ENCODE results near the gene FSIP1.
A peak's percentile ranks its signal among the peaks of the same experiment; 100 is the strongest.

FSIP1 gene

GRCh38 chr15:39640665-39641064 is 142.0 kb downstream of the FSIP1 start:
- DNase-seq, result no peak
- intact Hi-C loops (cut with DNase I), result no loop called here

GRCh38 chr15:39639037-39639436 is 143.6 kb downstream of the FSIP1 start:
- no peak for DNase-seq

GRCh38 chr15:39638041-39638440 is 144.6 kb downstream of the FSIP1 start:
- intact Hi-C loops (cut with DNase I), result no loop called here
- DNase-seq, result no peak

More at GRCh38 chr15:39639037-39639436, 143.6 kb downstream of the FSIP1 start:
- intact Hi-C loops (cut with DNase I), result no loop called here

GRCh38 chr15:39631357-39631756 is 151.3 kb downstream of the FSIP1 start:
- no peak for DNase-seq
- intact Hi-C loops (cut with DNase I), result no loop called here

GRCh38 chr15:39629906-39630305 is 152.7 kb downstream of the FSIP1 start:
- DNase-seq, result no peak
- intact Hi-C loops (cut with DNase I), result no loop called here

- DNase-seq, result no peak
These were observed 153.3 kb downstream of the FSIP1 start for GRCh38 chr15:39629371-39629770.

GRCh38 chr15:39628546-39629257 is 153.9 kb downstream of the FSIP1 start:
- intact Hi-C loops (cut with DNase I), result no loop called here
- DNase-seq, result no peak

More at GRCh38 chr15:39629371-39629770, 153.3 kb downstream of the FSIP1 start:
- intact Hi-C loops (cut with DNase I), result no loop called here

DNA sequence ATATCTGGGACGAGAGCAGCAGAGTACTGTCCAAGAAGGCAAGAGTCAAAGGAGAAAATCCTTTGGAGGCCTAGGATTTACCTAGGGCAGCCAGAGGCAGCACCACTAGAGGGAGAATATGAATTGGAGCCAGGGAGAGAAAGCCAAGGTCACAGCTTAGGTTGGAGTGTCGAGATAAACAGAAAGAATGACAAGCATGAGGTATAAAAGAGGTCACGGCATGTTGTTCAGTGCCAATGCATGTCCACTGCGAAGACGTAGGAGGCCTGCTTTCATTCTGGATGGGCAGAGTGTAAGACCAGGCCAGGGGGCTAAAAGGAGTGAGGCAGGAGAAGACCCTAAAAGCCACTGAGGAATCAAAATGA is 154.5 kb downstream of the FSIP1 start:
- DNase-seq, result no peak
- intact Hi-C loops (cut with DNase I), result no loop called here

DNA sequence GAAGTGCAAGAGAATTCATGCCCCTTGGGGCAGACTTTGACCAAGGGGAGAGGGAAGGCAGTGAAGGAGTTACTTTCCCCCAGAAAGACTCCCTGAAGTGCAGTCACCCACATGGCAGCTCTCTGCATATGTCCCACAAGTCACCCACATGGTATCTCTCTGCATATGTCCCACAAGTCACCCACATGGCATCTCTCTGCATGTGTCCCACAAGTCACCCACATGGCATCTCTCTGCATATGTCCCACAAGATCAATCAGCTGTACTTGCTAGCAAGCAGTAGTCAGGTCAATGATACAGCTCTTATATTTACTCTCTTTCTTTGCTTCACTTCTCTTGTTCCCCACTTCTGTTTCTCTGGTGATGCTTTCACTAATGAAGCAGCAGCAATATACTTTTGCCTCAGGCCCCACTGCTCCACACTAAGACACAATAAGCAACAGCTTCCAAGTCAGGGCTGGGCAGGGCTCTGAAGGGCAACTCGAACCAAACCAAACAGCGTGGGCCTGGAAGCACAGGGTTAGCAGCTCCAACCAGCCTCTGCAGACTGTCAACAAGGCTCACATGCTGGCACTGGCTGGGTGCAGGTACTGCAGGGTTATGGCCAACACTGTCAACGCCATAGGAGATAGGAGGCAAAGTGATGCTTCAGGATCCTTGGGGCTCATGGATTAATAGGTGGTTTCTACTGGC is 155.0 kb downstream of the FSIP1 start:
- intact Hi-C loops (cut with DNase I), result no loop called here
- no peak for DNase-seq

DNA sequence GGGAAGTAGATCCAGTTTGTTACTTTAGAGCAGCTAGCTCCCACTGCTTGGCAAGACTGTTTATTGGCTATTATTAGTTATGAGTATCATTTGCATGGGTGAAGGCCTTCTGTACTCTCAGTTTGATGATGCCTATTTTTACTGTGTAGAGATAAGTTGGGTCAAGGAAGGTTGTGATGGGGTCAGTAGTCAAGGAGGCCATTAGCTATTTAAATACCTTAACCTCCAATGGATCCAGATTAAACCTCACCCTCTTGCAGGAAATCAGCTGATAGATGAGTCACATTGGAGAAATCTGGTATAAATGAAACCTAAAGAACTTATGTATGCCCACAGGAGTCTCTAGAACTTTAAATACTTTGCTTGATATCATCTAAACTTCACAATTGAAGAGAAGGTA is 156.8 kb downstream of the FSIP1 start:
- no peak for DNase-seq
- intact Hi-C loops (cut with DNase I), result no loop called here

DNA sequence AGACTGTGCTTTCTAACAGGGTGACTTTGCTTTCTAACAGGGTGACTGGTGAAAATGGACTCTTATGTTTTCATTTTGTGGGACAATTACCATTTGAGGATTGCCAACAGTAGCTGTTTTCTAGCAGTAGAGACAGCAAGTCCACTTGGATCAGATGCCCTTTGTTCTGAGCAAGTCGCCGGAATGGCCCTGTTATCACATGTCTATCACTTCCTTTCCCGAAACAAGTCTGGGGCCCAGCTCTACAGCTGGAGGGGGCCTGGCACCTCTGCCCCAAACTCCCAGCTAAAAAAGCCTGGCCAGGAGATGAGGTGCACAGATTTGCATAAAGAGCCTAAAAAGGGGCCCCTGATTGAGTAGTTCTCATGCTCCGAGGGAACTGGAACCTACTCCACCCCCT is 157.2 kb downstream of the FSIP1 start:
- DNase-seq, result peak in 1 of 42 donors; percentile 7
- intact Hi-C loops (cut with DNase I), result no loop called here

- intact Hi-C loops (cut with DNase I), result no loop called here
- peak in 1 of 42 donors; percentile 47 for DNase-seq
These were observed 157.8 kb downstream of the FSIP1 start for GRCh38 chr15:39624806-39625205.

- DNase-seq, result no peak
- intact Hi-C loops (cut with DNase I), result no loop called here
These were observed 159.1 kb downstream of the FSIP1 start for GRCh38 chr15:39623529-39623931.

- no peak for DNase-seq
These were observed 159.8 kb downstream of the FSIP1 start for GRCh38 chr15:39622660-39623516.

DNA sequence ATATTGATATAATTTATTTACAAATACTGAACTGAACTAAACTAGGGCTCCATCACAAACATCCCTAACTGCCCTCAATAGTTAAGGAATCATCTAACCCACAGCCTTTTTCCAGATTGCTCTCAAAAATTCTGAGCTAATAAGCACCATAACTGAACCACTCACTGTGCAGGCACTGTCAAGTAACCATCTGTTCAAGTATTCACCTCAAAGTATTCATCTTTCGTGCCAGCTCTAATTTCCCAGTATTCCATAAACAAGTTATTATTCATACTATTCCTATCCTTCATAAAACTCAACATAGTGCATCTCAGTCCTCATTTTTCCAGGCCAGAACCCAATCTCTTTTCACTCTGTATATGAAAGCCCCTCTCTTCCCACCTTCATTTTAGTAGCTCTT is 160.7 kb downstream of the FSIP1 start:
- intact Hi-C loops (cut with DNase I), result no loop called here
- DNase-seq, result no peak

More at GRCh38 chr15:39622660-39623516, 159.8 kb downstream of the FSIP1 start:
- intact Hi-C loops (cut with DNase I), result no loop called here

GRCh38 chr15:39621210-39621609 is 161.4 kb downstream of the FSIP1 start:
- no peak for DNase-seq
- intact Hi-C loops (cut with DNase I), result no loop called here

DNA sequence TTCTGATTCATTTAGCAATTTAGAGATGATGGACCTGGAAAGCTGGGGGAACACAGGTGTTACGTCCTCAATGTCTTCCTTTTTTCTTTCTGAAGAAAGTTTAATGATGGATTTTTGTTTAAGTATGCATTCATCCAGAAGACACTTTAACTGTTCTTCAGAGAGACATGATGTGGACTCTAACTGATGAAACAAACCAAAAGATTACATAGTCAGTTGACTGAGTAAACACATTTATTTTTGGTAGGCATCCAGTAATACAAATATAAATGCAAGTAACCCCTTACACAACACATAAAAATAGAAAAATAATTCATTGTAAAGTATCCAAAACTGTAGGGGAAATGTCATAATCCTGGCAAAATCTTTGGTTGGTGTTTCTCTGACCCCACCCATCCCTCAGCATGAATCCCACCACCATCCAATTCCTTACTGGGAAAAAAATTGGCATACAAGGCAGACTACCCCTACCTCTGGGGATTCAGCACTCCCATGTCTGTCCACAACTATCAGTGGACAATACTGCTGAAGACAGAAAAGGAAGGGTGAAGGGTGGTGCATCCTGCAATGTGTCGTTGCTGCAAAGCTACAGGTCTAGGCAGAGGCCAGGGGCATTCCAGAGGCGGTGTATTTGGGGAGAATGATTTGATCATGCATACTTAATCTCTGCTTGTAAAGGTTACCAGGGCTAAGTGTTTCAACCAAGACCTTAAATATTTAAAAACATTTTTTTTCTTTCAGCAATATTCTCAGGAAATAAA is 164.4 kb downstream of the FSIP1 start:
- DNase-seq, result no peak
- intact Hi-C loops (cut with DNase I), result no loop called here

GRCh38 chr15:39616731-39617455 is 165.7 kb downstream of the FSIP1 start:
- intact Hi-C loops (cut with DNase I), result no loop called here
- no peak for DNase-seq

- DNase-seq, result no peak
- intact Hi-C loops (cut with DNase I), result no loop called here
These were observed 168.8 kb downstream of the FSIP1 start for GRCh38 chr15:39613861-39614260.

All from head of caudate nucleus (tissue), 42 donors.